GM23338 (cell line): ENCODE results near the gene ZNF773. TPM values are rescaled to one million over a fixed set of nuclear protein-coding genes. Genes with fewer than 3 reads are reported as not detected.

Source experiments
- ATAC-seq: fragments of 200-7000 bp; cut with Tn5 transposase; 3 replicates; pipeline ENCODE4 v1.9.1; 2020
- DNase-seq: peaks from one replicate; pipeline ENCODE4 v3.0.0-alpha.2; 2015; ENCODE audit warnings: low spot score
- H2AFZ ChIP-seq: fragments of 200-600 bp; sonication (generic); 2 replicates; pipeline ENCODE4 v1.8.0; 2016; ENCODE audit warnings: antibody characterized with exemption, mild to moderate bottlenecking, moderate library complexity
- H3F3A ChIP-seq: fragments of 200-600 bp; sonication (generic); replicated peaks from 2 replicates; pipeline ENCODE4 v1.8.0; 2017; ENCODE audit warnings: antibody characterized with exemption, mixed run types, low read depth
- H3K27ac ChIP-seq: fragments of 200-600 bp; sonication (generic); 2 replicates; pipeline ENCODE4 v1.6.1; 2016; ENCODE audit warnings: low read depth
- H3K27me3 ChIP-seq: fragments of 200-600 bp; sonication (generic); 2 replicates; pipeline ENCODE4 v1.8.0; 2016; ENCODE audit warnings: mild to moderate bottlenecking, mixed run types, moderate library complexity; ENCODE audit not compliant: insufficient read depth
- H3K36me3 ChIP-seq: fragments of 200-600 bp; sonication (generic); 2 replicates; pipeline ENCODE4 v1.8.0; 2016; ENCODE audit warnings: mild to moderate bottlenecking; ENCODE audit not compliant: insufficient read depth
- H3K4me1 ChIP-seq: fragments of 200-600 bp; sonication (generic); 2 replicates; pipeline ENCODE4 v1.8.0; 2016; ENCODE audit warnings: mild to moderate bottlenecking, moderate library complexity; ENCODE audit not compliant: insufficient read depth
- H3K4me2 ChIP-seq: fragments of 200-600 bp; sonication (generic); 2 replicates; pipeline ENCODE4 v1.7.1; 2017; ENCODE audit warnings: mixed run types
- H3K4me3 ChIP-seq: fragments of 200-600 bp; sonication (generic); 2 replicates; pipeline ENCODE4 v1.6.1; 2016; ENCODE audit warnings: mixed run types
- H3K79me2 ChIP-seq: fragments of 200-600 bp; sonication (generic); replicated peaks from 2 replicates; pipeline ENCODE4 v1.8.0; 2017; ENCODE audit warnings: mild to moderate bottlenecking; ENCODE audit not compliant: insufficient read depth
- H3K9me2 ChIP-seq: fragments of 200-600 bp; sonication (generic); 2 replicates; pipeline ENCODE4 v1.8.0; 2017; ENCODE audit not compliant: insufficient read depth
- H4K20me1 ChIP-seq: fragments of 200-600 bp; sonication (generic); replicated peaks from 2 replicates; pipeline ENCODE4 v1.8.0; 2017; ENCODE audit warnings: mild to moderate bottlenecking; ENCODE audit not compliant: insufficient read depth
- H3K27ac Mint-ChIP-seq: 2 replicates; pipeline ENCODE4 v1.8.0; 2020; ENCODE audit warnings: inconsistent platforms, mild to moderate bottlenecking, moderate library complexity, mixed read lengths
- H3K27me3 Mint-ChIP-seq: 3 replicates; pipeline ENCODE4 v1.8.0; 2022; ENCODE audit warnings: low read depth, mild to moderate bottlenecking, moderate library complexity, mixed read lengths, inconsistent platforms; ENCODE audit not compliant: insufficient read depth, poor library complexity
- H3K36me3 Mint-ChIP-seq: 3 replicates; pipeline ENCODE4 v1.8.0; 2021; ENCODE audit warnings: low read depth, mild to moderate bottlenecking, inconsistent platforms, moderate library complexity, mixed read lengths
- H3K4me1 Mint-ChIP-seq: 3 replicates; pipeline ENCODE4 v1.8.0; 2020; ENCODE audit warnings: mild to moderate bottlenecking, inconsistent platforms, mixed read lengths
- H3K4me3 Mint-ChIP-seq: 3 replicates; pipeline ENCODE4 v1.8.0; 2021; ENCODE audit warnings: moderate library complexity, mild to moderate bottlenecking, inconsistent platforms, mixed read lengths
- H3K9me3 Mint-ChIP-seq: 3 replicates; pipeline ENCODE4 v1.8.0; 2020; ENCODE audit warnings: moderate library complexity, mild to moderate bottlenecking, inconsistent platforms, mixed read lengths
- CREB1 ChIP-seq: fragments of 250-450 bp; sonication (Bioruptor Pico); IDR thresholded peaks from 2 replicates; pipeline ENCODE4 v1.5.0; 2020; ENCODE audit warnings: low read depth, mild to moderate bottlenecking, moderate library complexity
- CTCF ChIP-seq, 2 experiments: fragments of 200-600 bp in 1 of 2; sonication (generic) in 1 of 2; conservative IDR thresholded peaks; 2 replicates each; pipeline versions ENCODE4 v1.5.1 to v1.6.1; 2016 to 2017; ENCODE audit warnings: antibody characterized with exemption in 2 of 2, low read depth in 2 of 2, mild to moderate bottlenecking in 2 of 2, moderate library complexity in 1 of 2
- ETS1 ChIP-seq: IDR thresholded peaks from 2 replicates; pipeline ENCODE4 v1.6.1; 2016; ENCODE audit warnings: antibody characterized with exemption
- EZH2 ChIP-seq: fragments of 200-600 bp; sonication (generic); IDR thresholded peaks from one replicate; pipeline ENCODE4 v1.8.0; 2017; ENCODE audit warnings: antibody characterized with exemption, mild to moderate bottlenecking, low read depth; ENCODE audit not compliant: unreplicated experiment
- EZH2phosphoT487 ChIP-seq: fragments of 200-600 bp; sonication (generic); IDR thresholded peaks from one replicate; pipeline ENCODE4 v1.8.1; 2018; ENCODE audit warnings: antibody characterized with exemption; ENCODE audit not compliant: unreplicated experiment
- JUNB ChIP-seq: IDR thresholded peaks from one replicate; pipeline ENCODE4 v1.6.1; 2016; ENCODE audit warnings: antibody characterized with exemption; ENCODE audit not compliant: unreplicated experiment
- NANOG ChIP-seq: IDR thresholded peaks from 2 replicates; pipeline ENCODE4 v1.6.1; 2016; ENCODE audit warnings: antibody characterized with exemption, borderline replicate concordance
- POLR2AphosphoS5 ChIP-seq: IDR thresholded peaks from 2 replicates; pipeline ENCODE4 v1.6.1; 2016; ENCODE audit warnings: antibody characterized with exemption, low read depth
- REST ChIP-seq: IDR thresholded peaks from one replicate; pipeline ENCODE4 v1.6.1; 2018; ENCODE audit warnings: antibody characterized with exemption; ENCODE audit not compliant: unreplicated experiment
- STAT1 ChIP-seq: IDR thresholded peaks from one replicate; pipeline ENCODE4 v1.6.1; 2016; ENCODE audit warnings: antibody characterized with exemption; ENCODE audit not compliant: unreplicated experiment
- ZNF114 ChIP-seq: fragments of 250-450 bp; sonication (Bioruptor Pico); IDR thresholded peaks from 2 replicates; pipeline ENCODE4 v1.5.0; 2020; ENCODE audit warnings: mild to moderate bottlenecking, moderate library complexity
- ZNF331 ChIP-seq: fragments of 250-450 bp; sonication (Bioruptor Pico); IDR thresholded peaks from 2 replicates; pipeline ENCODE4 v1.5.0; 2020; ENCODE audit warnings: low read depth, mild to moderate bottlenecking, moderate library complexity
- ZNF462 ChIP-seq: fragments of 250-450 bp; sonication (Bioruptor Pico); IDR thresholded peaks from 2 replicates; pipeline ENCODE4 v1.5.0; 2020; ENCODE audit warnings: mild to moderate bottlenecking, moderate library complexity
- polyA plus RNA-seq: library from polyadenylated mRNA; unstranded; fragments of >200 nt; fragmentation: Nextera tagmentation; extraction: Ambion mirVana; gene quantifications from 2 replicates; pipeline ENCODE4 v1.2.1, GENCODE V29; 2016
- total RNA-seq: library from RNA; depleted of rRNA; stranded (reverse); fragments of >200 nt; shearing (Covaris generic); gene quantifications from 2 replicates; pipeline ENCODE4 v1.2.3, GENCODE V29; 2014

The ZNF773 gene
- total and polyA plus RNA-seq, 2 experiments from 2014 or later = 4.1 to 12.9 TPM

- H3K27me3 Mint-ChIP-seq = peaks cover 3% of the 10 kb centered on the region
Observed at GRCh38 chr19:57512845-57513244, 13.1 kb downstream of the ZNF773 start.

More at GRCh38 chr19:57512845-57513244, 13.1 kb downstream of the ZNF773 start:
- no peaks in the 10 kb centered on the region for H3K4me1 Mint-ChIP-seq
- Histone ChIP-seq H3K27me3 (no peaks in the 10 kb centered on the region), H3K27ac (no peak overlapping the region), H3K79me2 (no peaks in the 10 kb centered on the region), H4K20me1 (no peaks in the 10 kb centered on the region), H3K36me3 (no peaks in the 10 kb centered on the region), H3K9me2 (no peaks in the 10 kb centered on the region), H2AFZ (no peak overlapping the region), H3K4me1 (no peaks in the 10 kb centered on the region), H3K4me3 (no peak overlapping the region), H3F3A (no peaks in the 10 kb centered on the region), H3K4me2 (no peak overlapping the region)
- H3K36me3 Mint-ChIP-seq = peaks cover 73% of the 10 kb centered on the region
- H3K9me3 Mint-ChIP-seq = peaks cover 45% of the 10 kb centered on the region
- H3K27ac Mint-ChIP-seq = no peak overlapping the region
- no peak for TF ChIP-seq REST
- TF ChIP-seq CREB1 (CRISPR knock-in tag) = no peak
- TF ChIP-seq STAT1 = no peak
- TF ChIP-seq POLR2AphosphoS5 = no peak
- no peak for TF ChIP-seq JUNB
- TF ChIP-seq EZH2phosphoT487 = no peak
- TF ChIP-seq CTCF (conservative IDR thresholded peaks at IDR 0.05; ENCODE audit: low read depth in 2 of 2) = no peak
- no peak for TF ChIP-seq ZNF114 (CRISPR knock-in tag)
- TF ChIP-seq ETS1 = no peak
- TF ChIP-seq EZH2 = no peak
- no peak for TF ChIP-seq NANOG
- no peak for TF ChIP-seq ZNF462 (CRISPR knock-in tag)
- TF ChIP-seq ZNF331 (CRISPR knock-in tag) = no peak
- ATAC-seq = no peak
- no peak overlapping the region for H3K4me3 Mint-ChIP-seq
- DNase-seq = peak; percentile 16
